Measurements from ENCODE around the gene KCNAB2. TPM values are rescaled to one million over a fixed set of nuclear protein-coding genes. Genes with fewer than 3 reads are reported as not detected.

KCNAB2 gene
- total and polyA plus RNA-seq, 4 donors: 1.8 to 5.9 (median 4.5) TPM

DNA sequence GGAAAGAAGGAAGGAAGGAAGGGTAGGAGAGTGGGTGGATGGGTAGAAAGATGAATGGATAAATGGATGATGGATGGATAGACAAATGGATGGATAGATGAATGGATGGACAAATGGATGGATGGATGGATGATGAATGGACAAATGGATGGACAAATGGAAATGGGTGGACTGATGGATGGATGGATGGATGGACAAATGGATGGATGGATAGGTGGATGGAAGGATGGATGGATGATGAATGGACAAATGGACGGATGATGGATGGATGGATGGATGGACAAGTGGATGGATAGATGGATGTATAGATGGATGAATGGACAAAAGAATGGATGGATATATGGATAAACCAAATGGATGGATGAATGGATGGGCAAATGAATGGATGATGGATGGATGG, 103.9 kb downstream of the KCNAB2 start:
- no peak for DNase-seq (ENCODE audit: low spot score)
- Histone ChIP-seq H3K9ac (ENCODE audit: low read depth in 1 of 2, low read length in 2 of 2) (no peak overlapping the region), H3K9me3 (ENCODE audit: control insufficient read depth in 4 of 4, low read length in 3 of 4) (no peaks in the 10 kb centered on the region), H3K36me3 (ENCODE audit: control insufficient read depth in 4 of 4, insufficient read depth in 3 of 4, low read depth in 1 of 4, low read length in 3 of 4) (no peaks in the 10 kb centered on the region), H3K4me3 (ENCODE audit: low read depth in 1 of 3, low read length in 3 of 3) (no peak overlapping the region), H3K4me1 (ENCODE audit: control insufficient read depth in 4 of 4, insufficient read depth in 4 of 4, low read length in 3 of 4) (peaks cover 0 to 4% (median 0%) of the 10 kb centered on the region in 4 donors), H3K27ac (ENCODE audit: low read depth in 1 of 2, low read length in 2 of 2) (no peak overlapping the region), H3K27me3 (ENCODE audit: control insufficient read depth in 4 of 4, insufficient read depth in 4 of 4, low read length in 3 of 4) (no peaks in the 10 kb centered on the region)
- 87% methylated on average over 1 of the region's 1 CpG for WGBS
- TF ChIP-seq, protein P1, sequence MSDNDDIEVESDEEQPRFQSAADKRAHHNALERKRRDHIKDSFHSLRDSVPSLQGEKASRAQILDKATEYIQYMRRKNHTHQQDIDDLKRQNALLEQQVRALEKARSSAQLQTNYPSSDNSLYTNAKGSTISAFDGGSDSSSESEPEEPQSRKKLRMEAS (IDR thresholded peaks at IDR 0.05): no peak
- no peak for TF ChIP-seq FOXA1 (IDR thresholded peaks at IDR 0.05)
- TF ChIP-seq SP1 (IDR thresholded peaks at IDR 0.05): no peak
- no peak for TF ChIP-seq NR2F2 (IDR thresholded peaks at IDR 0.05)
- no peak for TF ChIP-seq RAD21 (IDR thresholded peaks at IDR 0.05)
- no peak for TF ChIP-seq FOXA2 (IDR thresholded peaks at IDR 0.05)
- no peak for TF ChIP-seq HNF4A (conservative IDR thresholded peaks at IDR 0.05)
- TF ChIP-seq TAF1 (conservative IDR thresholded peaks at IDR 0.05): no peak
- TF ChIP-seq, protein P2, sequence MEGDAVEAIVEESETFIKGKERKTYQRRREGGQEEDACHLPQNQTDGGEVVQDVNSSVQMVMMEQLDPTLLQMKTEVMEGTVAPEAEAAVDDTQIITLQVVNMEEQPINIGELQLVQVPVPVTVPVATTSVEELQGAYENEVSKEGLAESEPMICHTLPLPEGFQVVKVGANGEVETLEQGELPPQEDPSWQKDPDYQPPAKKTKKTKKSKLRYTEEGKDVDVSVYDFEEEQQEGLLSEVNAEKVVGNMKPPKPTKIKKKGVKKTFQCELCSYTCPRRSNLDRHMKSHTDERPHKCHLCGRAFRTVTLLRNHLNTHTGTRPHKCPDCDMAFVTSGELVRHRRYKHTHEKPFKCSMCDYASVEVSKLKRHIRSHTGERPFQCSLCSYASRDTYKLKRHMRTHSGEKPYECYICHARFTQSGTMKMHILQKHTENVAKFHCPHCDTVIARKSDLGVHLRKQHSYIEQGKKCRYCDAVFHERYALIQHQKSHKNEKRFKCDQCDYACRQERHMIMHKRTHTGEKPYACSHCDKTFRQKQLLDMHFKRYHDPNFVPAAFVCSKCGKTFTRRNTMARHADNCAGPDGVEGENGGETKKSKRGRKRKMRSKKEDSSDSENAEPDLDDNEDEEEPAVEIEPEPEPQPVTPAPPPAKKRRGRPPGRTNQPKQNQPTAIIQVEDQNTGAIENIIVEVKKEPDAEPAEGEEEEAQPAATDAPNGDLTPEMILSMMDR (IDR thresholded peaks at IDR 0.05; ENCODE audit: low read depth, low read length, missing input control): no peak
- no peak for TF ChIP-seq GABPA (IDR thresholded peaks at IDR 0.05 in 1 of 2, conservative IDR thresholded peaks at IDR 0.05 in 1 of 2)
- TF ChIP-seq JUND (IDR thresholded peaks at IDR 0.05): no peak

DNA sequence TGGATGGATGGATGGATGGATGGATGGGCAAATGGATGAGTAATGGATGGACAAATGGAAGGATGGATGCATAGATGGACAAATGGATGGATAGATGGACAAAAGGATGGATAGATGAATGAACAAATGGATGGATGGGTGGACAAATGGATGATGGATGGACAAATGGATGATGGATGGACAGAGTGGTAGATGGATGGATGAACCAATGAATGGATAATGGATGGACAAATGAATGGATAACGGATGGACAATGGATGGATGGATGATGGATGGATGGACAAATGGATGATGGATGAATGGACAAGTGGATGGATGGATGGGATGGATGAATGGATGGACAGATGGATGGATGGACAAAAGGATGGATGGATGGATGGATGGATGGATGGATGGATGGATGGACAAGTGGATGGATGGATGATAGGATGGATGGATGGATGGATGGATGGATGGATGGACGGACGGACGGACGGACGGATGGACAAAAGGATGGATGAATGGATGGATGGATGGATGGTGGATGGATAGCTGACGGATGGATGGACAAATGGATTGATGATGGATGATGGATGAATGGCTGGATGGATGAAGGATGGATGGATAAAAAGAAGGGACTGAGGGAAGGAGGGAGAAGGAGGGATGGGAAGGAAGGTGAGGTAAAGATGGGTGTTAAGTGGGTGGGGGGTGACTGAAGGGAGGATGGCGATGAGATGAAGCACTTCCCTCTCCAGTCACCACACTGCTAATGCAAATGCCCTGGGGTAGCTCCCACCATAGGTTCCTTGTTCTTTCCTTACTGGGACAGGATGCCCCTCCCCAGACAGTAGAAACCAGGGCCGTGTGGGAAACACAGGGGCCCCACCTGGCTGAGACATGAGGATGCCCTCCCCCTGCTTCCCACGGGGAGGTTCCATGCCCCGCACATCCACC, 104.6 kb downstream of the KCNAB2 start:
- WGBS: 89% methylated on average over 11 of the region's 11 CpGs

More for the DNA sequence above, 104.6 kb downstream of the KCNAB2 start:
- peaks cover 0 to 4% (median 0%) of the 10 kb centered on the region in 4 donors for H3K4me1 ChIP-seq (ENCODE audit: control insufficient read depth in 4 of 4, insufficient read depth in 4 of 4, low read length in 3 of 4)
- no peak for DNase-seq (ENCODE audit: low spot score)
- H3K9me3 ChIP-seq (ENCODE audit: control insufficient read depth in 4 of 4, low read length in 3 of 4): no peaks in the 10 kb centered on the region
- H3K27ac ChIP-seq (ENCODE audit: low read depth in 1 of 2, low read length in 2 of 2): no peak overlapping the region
- TF ChIP-seq, protein P2 (IDR thresholded peaks at IDR 0.05; ENCODE audit: low read depth, low read length, missing input control): no peak
- TF ChIP-seq, protein P3, sequence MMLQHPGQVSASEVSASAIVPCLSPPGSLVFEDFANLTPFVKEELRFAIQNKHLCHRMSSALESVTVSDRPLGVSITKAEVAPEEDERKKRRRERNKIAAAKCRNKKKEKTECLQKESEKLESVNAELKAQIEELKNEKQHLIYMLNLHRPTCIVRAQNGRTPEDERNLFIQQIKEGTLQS (IDR thresholded peaks at IDR 0.05): no peak
- no peak overlapping the region for H3K9ac ChIP-seq (ENCODE audit: low read depth in 1 of 2, low read length in 2 of 2)
- no peaks in the 10 kb centered on the region for H3K36me3 ChIP-seq (ENCODE audit: control insufficient read depth in 4 of 4, insufficient read depth in 3 of 4, low read depth in 1 of 4, low read length in 3 of 4)
- no peak overlapping the region for H3K4me3 ChIP-seq (ENCODE audit: low read depth in 1 of 3, low read length in 3 of 3)
- no peaks in the 10 kb centered on the region for H3K27me3 ChIP-seq (ENCODE audit: control insufficient read depth in 4 of 4, insufficient read depth in 4 of 4, low read length in 3 of 4)

Other genes starting within 250 kb of the KCNAB2 start
- gene NPHP4, start 53.5 kb upstream of the KCNAB2 start, total RNA-seq: 1 to 10 TPM; 4.7 to 5.6 TPM
- 1 to 10 TPM; 1.7 to 2.4 TPM for gene NPHP4, start 53.5 kb upstream of the KCNAB2 start, polyA plus RNA-seq
- under 1 TPM; under 0.01 to 0.08 TPM for gene CHD5, start 134.4 kb downstream of the KCNAB2 start, total RNA-seq
- gene CHD5, start 134.4 kb downstream of the KCNAB2 start, polyA plus RNA-seq: not detected
- 10 to 100 TPM; 38.9 to 77.9 TPM for gene RPL22, start 153.7 kb downstream of the KCNAB2 start, total RNA-seq
- gene RPL22, start 153.7 kb downstream of the KCNAB2 start, polyA plus RNA-seq: 100 to 1,000 TPM in 1 of 2 donors, 10 to 100 TPM in 1; 76.7 to 105 TPM
- 10 to 100 TPM in 1 of 2 donors, 1 to 10 TPM in 1; 7.6 to 13.7 TPM for gene RNF207, start 160.2 kb downstream of the KCNAB2 start, total RNA-seq
- 1 to 10 TPM; 3.3 to 4.0 TPM for gene RNF207, start 160.2 kb downstream of the KCNAB2 start, polyA plus RNA-seq
- 10 to 100 TPM; 26.8 to 38.2 TPM for gene ICMT, start 190.1 kb downstream of the KCNAB2 start, total RNA-seq
- 10 to 100 TPM in 1 of 2 donors, 1 to 10 TPM in 1; 7.1 to 16.8 TPM for gene ICMT, start 190.1 kb downstream of the KCNAB2 start, polyA plus RNA-seq
- not detected for gene HES3, start 198.3 kb downstream of the KCNAB2 start, total RNA-seq
- gene HES3, start 198.3 kb downstream of the KCNAB2 start, polyA plus RNA-seq: not detected
- gene GPR153, start 215.2 kb downstream of the KCNAB2 start, total RNA-seq: 1 to 10 TPM in 1 of 2 donors, under 1 TPM in 1; 0.37 to 5.9 TPM
- gene GPR153, start 215.2 kb downstream of the KCNAB2 start, polyA plus RNA-seq: 1 to 10 TPM; 2.2 to 3.3 TPM

Data from liver (tissue), 9 donors.